IMR-90 (cell line): Measurements from ENCODE around the gene FAM163A.

ENCODE experiments used
- CEBPB ChIP-seq: IDR thresholded peaks from 2 replicates; pipeline ENCODE4 v1.6.1; 2012; ENCODE audit warnings: low read depth, low read length, improper control_type of control experiment
- CTCF ChIP-seq: conservative IDR thresholded peaks from 2 replicates; pipeline ENCODE4 v1.5.1; 2012; ENCODE audit warnings: mild to moderate bottlenecking, low read depth, low read length, improper control_type of control experiment
- POLR2A ChIP-seq: IDR thresholded peaks from 2 replicates; pipeline ENCODE4 v1.6.1; 2012; ENCODE audit warnings: mild to moderate bottlenecking, low read depth, low read length
- RCOR1 ChIP-seq: IDR thresholded peaks from 2 replicates; pipeline ENCODE4 v1.6.1; 2012; ENCODE audit warnings: mild to moderate bottlenecking, low read length, improper control_type of control experiment; ENCODE audit not compliant: insufficient replicate concordance
- RFX5 ChIP-seq: IDR thresholded peaks from 2 replicates; pipeline ENCODE4 v1.8.0; 2012; ENCODE audit warnings: low read depth, mild to moderate bottlenecking, low read length, moderate library complexity
- USF2 ChIP-seq: fragments of 150-350 bp; IDR thresholded peaks from 2 replicates; pipeline ENCODE4 v1.6.1; 2017; ENCODE audit warnings: mild to moderate bottlenecking, antibody characterized with exemption, low read length, low read depth

GRCh38 chr1:179808503-179808902 is 65.4 kb downstream of the FAM163A start:
- TF ChIP-seq RCOR1: no peak
- no peak for TF ChIP-seq CTCF
- no peak for TF ChIP-seq RFX5
- TF ChIP-seq CEBPB: no peak
- TF ChIP-seq POLR2A: no peak
- no peak for TF ChIP-seq USF2
